Frontal cortex (tissue), 4 donors: ENCODE results near the gene CA12. TPM values are rescaled to one million over a fixed set of nuclear protein-coding genes. Genes with fewer than 3 reads are reported as not detected.
A peak's percentile ranks its signal among the peaks of the same experiment; 100 is the strongest.

Source experiments
- DNase-seq, 2 donors: peaks; one replicate each; pipeline ENCODE4 v3.0.0; 2012; ENCODE audit warnings: low spot score in 2 of 2
- FAIRE-seq: peaks from 2 replicates; lab custom pipeline; 2012; peaks lifted over from hg19 to GRCh38; lab: Jason Lieb, UNC
- total RNA-seq: library from RNA; depleted of rRNA; stranded (reverse); fragments of >200 nt; gene quantifications from one replicate; pipeline ENCODE4 v1.2.3, GENCODE V29; 2014
- donor health status: control.
- donor health status: control.
- donor health status: control.

Gene CA12
- total RNA-seq, 1 donor from 2014 or later = 7.7 TPM

- no peak for DNase-seq
These were observed 93.3 kb downstream of the CA12 start for GRCh38 chr15:63288342-63288741.

DNA sequence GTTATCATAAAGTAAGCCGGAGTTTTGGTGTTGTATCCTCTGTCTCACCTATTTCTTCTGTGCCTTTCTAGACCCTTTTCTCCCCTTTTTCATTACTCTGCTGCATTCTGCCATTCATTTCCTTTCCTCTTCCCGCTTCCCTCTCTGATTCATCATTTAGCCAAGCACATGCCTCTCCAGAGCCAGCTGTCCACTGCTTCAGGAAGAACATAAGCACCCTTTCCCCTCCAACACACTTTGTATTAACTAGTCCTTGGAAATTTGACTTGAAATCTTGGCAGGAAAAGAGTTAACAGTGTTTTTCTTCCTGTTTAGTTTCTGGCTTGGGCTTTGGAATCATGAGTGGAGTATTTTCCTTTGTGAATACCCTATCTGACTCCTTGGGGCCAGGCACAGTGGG, 94.5 kb downstream of the CA12 start:
- DNase-seq (no peak), FAIRE-seq (no peak)

More at GRCh38 chr15:63288342-63288741, 93.3 kb downstream of the CA12 start:
- FAIRE-seq = no peak

DNA sequence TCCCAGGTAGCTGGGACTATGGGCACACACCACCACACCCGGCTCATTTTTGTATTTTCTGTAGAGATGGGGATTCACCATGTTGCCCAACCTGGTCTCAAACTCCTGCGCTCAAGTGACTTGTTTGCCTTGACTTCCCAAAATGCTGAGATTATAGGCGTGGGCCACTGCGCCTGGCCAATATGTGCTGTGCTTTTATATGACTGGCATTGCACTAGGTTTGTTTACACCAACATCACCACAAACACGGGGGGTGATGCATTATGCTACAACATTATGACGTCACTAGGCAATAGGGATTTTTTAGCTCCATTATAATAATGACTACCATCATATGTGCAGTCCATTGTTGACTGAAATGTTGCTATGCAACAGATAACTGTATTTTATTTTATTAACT, 97.3 kb downstream of the CA12 start:
- DNase-seq (no peak), FAIRE-seq (no peak)

DNA sequence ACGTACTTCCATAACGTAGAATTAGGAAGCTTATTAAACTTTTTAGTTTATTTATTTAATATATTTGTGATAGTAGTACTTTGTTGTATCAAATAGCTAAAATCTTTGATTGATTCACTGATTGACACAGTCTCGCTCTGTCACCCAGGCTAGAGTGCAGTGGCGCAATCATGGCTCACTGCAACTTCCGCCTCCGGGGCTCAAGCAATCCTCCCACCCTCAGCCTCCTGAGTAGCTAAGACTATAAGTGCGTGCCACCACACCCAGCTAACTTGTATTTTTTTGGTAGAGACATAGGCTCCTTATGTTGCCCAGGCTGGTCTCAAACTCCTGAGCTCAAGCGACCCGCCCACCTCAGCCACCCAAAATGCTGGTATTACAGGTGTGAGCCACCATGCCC, 98.5 kb downstream of the CA12 start:
- FAIRE-seq = no peak

DNA sequence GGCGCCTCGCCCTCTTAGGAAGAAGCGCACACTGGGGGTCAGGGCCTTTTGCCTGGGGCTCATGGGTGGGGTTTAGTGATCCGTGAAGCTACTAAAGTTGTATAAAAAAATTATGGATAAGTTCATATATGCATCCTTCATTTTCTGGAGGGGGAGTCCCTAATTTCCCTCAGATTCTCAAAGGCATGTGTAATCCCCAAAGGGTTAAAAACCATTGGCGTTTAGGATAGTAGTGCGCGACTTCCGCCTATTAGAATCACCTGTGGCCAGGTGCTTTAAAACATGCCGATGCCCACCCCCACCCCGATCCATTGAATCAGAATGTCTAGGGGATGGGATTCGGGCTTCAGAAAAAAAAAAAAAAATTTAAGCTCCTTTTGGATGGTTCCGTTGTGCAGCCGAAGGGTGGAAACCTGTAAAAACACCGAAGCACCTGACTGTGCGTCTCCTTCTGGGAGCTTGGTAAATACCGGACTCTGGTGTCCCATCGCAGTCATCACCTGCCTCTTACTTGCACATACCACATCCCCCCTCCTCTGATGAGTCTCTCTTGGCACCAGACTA, 103.7 kb downstream of the CA12 start:
- no peak for DNase-seq
- no peak for FAIRE-seq

More for the DNA sequence above, 98.5 kb downstream of the CA12 start:
- DNase-seq = no peak

DNA sequence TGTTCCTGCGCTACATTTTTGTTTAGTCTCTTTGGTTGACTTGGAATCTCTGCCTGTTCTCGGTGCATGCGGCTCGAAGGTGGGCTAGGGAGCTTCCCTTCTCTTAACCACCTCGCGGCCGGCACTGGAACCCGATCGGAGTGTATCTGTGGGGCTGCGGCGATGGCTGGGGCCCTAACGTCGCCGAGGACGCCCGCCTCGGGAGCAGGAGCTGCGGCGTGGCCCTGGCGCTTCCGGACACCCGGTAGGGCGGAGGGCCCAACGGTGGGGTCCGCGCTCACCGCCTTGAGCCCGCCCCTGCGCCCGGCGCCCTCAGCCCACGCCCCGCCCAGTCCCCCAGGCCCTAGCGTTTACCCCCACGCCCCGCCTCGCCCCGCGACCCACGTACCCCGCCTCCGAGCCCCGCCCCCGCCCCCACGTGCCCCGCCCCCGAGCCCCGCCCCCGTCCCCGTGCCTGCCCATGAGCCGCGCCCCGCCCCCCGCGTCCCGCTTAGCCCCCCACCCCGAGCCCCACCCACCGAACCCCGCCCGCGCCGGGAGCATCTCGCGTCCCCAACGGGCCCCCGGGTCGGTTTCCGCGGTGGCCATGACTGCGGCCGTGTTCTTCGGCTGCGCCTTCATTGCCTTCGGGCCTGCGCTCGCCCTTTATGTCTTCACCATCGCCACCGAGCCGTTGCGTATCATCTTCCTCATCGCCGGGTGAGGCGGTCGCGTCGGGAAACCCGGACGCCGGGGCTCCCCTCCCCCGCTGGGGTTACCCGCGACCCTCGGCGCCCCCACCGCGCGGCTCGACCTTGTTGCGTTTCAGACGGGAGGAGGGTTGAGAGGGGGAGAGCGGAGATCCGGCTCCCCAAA, 104.4 kb downstream of the CA12 start, which contains the start of gene APH1B:
APH1B (plus strand) TSS at position 568 of the 855 bp plus-strand sequence; CDS start at position 587, 19 bp downstream.
- FAIRE-seq (no peak), DNase-seq (peak; percentile 81 to 87)

GRCh38 chr15:63276342-63277037, 105.2 kb downstream of the CA12 start:
- DNase-seq (no peak), FAIRE-seq (no peak)

DNA sequence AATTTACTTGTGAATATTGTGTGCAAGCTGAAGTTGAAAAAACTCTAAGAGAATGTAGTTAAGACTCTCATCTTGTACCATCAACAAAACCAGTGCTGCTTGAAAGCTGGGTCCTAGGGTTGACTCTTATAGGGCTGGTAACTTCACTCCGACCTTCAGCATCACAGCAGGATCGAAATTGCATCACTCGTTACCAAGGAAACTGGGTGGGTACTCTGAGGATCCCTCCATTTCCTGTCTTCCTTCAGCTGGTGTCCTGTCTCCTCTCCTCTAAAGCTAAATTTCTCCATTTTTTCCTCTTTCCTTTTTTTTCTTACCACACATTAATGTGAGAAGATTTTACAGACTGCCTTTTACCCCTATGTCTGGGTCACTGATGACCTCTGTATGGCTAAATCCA, 107.2 kb downstream of the CA12 start:
- FAIRE-seq (no peak), DNase-seq (no peak)

Other genes with a start within 250 kb of the CA12 start
- gene RPS27L, start 224.4 kb downstream of the CA12 start, total RNA-seq = 21.6 TPM
- 110 TPM for gene RAB8B, start 192.2 kb downstream of the CA12 start, total RNA-seq
- gene APH1B, start 104.2 kb downstream of the CA12 start, total RNA-seq = 26.1 TPM
- gene USP3, start 122.7 kb upstream of the CA12 start, total RNA-seq = 68.9 TPM
- gene FBXL22, start 215.5 kb upstream of the CA12 start, total RNA-seq = 0.82 TPM